Dendritic cell treated with granulocyte-macrophage colony-stimulating factor and Interleukin-4, amounts not matched to agents 40 ng/mL and 50 ng/mL, for 4 days (primary cell): ENCODE results near the gene CACNA2D1.
A peak's percentile ranks its signal among the peaks of the same experiment; 100 is the strongest.

Experiments
- H3K27ac Mint-ChIP-seq: one replicate; pipeline ENCODE4 v1.8.0; 2022; ENCODE audit warnings: mild to moderate bottlenecking, mixed read lengths
- H3K27me3 Mint-ChIP-seq: one replicate; pipeline ENCODE4 v1.8.0; 2022; ENCODE audit warnings: mild to moderate bottlenecking, mixed read lengths
- H3K36me3 Mint-ChIP-seq: one replicate; pipeline ENCODE4 v1.8.0; 2022; ENCODE audit warnings: low read depth, mixed read lengths
- H3K4me1 Mint-ChIP-seq: one replicate; pipeline ENCODE4 v1.8.0; 2022; ENCODE audit warnings: low read depth, mixed read lengths
- H3K4me3 Mint-ChIP-seq: one replicate; pipeline ENCODE4 v1.8.0; 2022; ENCODE audit warnings: mild to moderate bottlenecking, moderate library complexity, mixed read lengths
- H3K9me3 Mint-ChIP-seq: one replicate; pipeline ENCODE4 v1.8.0; 2022; ENCODE audit warnings: mixed read lengths
- intact Hi-C: fragments of 100-400 bp; cut with micrococcal nuclease; formaldehyde crosslinking; loops from one replicate; pipeline ENCODE4 v1.15.0; 2022

Gene CACNA2D1

DNA sequence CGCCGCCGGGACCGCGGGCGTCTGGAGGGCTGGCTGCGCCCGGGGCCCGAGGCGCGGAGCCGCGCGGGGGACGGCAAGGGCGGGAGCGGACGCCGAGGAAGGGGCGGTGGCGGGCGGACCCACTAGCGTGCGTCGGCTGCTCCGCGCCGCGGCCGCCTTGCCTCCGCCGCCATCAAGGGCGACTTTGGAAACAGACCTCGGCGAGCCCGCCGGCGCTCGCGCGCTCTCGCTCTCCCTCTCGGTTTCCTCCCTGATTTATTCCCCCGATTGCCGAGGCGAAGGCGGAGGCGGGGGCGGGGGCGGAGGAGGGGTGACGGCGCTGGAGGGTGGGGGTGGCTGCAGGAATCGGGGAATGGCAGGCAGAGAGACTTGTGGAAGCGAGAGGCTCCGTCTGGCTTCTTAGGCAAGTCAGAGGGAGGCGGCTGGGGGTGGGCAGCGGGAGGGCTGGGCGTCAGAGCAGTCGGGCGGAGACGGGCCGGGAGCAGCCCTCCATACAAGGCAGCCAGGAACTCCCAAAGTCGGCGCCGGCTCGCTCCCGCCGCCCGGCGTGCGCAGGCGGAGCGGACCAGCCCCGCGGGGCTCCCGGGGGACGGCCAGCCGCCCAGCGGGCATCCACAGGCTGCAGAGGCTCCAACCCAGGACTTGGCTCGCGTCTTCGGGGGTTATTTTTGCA, at the start of gene CACNA2D1:
TSS of gene CACNA2D1 (minus strand) at position 231 of the 673 bp plus-strand sequence.
- Mint-ChIP-seq H3K9me3 (no peaks in the 10 kb centered on the region), H3K4me1 (no peaks in the 10 kb centered on the region), H3K36me3 (no peaks in the 10 kb centered on the region)

DNA sequence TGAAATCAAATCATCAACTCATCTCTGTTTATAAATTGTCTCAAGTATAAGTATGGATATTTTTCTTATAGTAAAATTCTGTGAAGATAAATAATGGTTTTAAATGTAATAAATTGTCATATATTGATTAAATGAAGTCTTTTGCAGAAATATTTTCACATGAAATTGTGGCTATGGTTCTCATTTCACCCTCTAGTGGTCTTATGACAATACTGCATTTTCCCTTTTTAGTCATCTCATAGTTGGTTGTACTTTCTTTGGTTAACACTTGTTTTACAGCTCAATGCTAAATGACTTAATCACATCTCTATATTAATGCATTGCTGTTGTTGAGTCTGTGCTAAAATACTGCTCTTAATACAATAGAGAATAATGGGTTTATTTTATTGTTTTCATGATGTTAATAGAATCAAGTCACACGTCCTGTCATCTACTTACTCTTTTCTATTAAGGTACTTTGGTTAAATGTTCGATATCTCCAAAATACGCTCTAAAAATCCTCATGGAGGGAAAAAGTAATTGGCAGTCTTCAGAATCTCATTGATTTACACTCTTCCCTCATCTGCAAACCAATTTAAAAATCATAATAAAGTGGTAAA, 38.0 kb upstream of the CACNA2D1 start:
- H3K9me3 Mint-ChIP-seq, result no peaks in the 10 kb centered on the region
- H3K27ac Mint-ChIP-seq, result no peak overlapping the region
- no peaks in the 10 kb centered on the region for H3K4me1 Mint-ChIP-seq
- H3K36me3 Mint-ChIP-seq, result no peaks in the 10 kb centered on the region
- intact Hi-C loops, result loop anchor here (10.0 kb wide), 1 partner anchor 997 kb away; no protein-coding TSS in a partner anchor
- no peak overlapping the region for H3K4me3 Mint-ChIP-seq
- no peaks in the 10 kb centered on the region for H3K27me3 Mint-ChIP-seq

More for the DNA sequence above, at the start of gene CACNA2D1:
- intact Hi-C loops, result no loop called here
- peaks cover 45% of the 10 kb centered on the region for H3K27me3 Mint-ChIP-seq
- H3K4me3 Mint-ChIP-seq, result peak within 1 kb of the TSS; percentile 72
- no peak within 1 kb of the TSS for H3K27ac Mint-ChIP-seq

DNA sequence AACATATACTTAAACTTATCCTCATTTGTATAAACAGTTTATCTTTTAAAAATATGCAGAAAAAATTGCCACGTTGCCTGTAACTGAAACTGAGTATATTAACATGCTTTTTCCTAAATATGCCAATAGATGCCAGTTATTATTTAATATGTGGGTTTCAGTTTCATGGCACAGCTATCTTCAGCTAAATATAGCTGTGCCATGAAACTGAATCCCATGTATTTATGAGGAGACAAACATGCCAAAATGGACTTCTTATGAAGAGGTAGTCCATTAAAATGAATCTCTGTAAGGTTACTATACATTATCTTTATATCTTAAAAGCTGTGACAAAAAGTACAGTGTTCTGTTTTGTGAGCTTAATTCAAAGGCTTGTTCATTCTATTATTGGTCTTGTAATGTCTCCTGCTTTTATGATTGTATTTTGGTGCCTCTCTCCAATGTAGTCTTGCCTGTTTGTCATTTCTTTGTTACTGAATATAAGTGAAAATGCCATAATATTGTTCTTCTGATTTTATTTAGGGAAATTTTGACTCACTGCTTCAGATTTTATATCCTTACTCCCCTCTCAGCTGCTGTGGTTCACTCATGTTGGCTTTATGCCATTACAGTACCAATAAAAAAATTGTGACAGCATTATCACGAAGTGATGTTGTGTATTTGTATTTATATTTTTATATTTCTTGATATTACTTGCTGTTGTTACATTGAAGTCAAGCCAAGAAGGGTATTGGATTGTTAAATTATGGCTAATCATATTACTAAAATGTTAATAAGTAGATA, 34.3 kb upstream of the CACNA2D1 start:
- Mint-ChIP-seq H3K36me3 (no peaks in the 10 kb centered on the region), H3K9me3 (no peaks in the 10 kb centered on the region), H3K27me3 (no peaks in the 10 kb centered on the region), H3K27ac (no peak overlapping the region), H3K4me3 (no peak overlapping the region), H3K4me1 (no peaks in the 10 kb centered on the region)
- intact Hi-C loops, result no loop called here

DNA sequence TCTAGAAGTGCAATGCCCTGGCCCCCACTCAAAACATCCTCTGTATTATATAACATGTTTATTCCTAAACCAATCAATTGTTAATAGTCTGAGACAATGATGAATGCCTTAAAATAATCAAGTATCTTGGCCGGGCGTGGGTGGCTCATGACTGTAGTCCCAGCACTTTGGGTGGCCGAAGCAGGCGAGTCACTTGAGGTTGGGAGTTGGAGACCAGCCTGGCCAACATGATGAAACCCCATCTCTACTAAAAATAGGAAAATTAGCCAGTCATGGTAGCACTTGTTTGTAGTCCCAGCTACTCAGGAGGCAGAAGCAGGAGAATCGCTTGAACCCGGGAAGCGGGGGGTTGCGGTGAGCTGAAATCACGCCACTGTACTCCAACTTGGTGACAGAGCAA, 29.4 kb upstream of the CACNA2D1 start:
- no peaks in the 10 kb centered on the region for H3K27me3 Mint-ChIP-seq
- intact Hi-C loops, result no loop called here
- no peak overlapping the region for H3K27ac Mint-ChIP-seq

DNA sequence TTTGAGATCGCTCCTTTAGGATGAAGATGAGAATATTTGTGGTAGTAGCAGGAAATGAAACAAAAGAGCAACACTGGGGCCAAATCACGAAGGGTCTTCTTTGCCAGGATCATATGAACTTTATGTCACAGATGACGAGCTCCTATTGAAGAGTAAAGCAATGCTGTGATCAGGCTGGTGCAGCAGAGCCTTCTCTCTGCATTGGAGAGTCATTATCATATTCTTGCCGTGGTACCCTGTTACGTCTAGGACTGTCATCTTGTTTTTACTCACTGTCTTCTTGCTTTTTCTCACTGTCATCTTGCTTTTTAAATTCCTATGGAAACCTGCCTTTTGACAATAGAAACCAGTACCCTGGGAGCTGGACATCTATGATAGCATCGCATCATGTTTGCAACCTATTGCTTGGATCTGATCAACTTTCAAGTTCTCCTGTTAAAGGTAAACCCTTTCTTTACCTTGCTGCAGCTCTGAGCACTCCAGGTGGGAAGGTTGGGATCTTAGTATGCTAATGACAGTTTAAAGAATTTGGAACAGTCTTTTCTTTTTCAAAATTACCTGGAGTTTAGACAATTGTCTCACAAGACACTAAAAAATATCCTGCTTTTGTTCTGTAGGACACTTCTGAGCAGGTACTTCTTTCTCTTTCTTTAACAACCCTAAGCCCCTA, 27.9 kb upstream of the CACNA2D1 start:
- no peaks in the 10 kb centered on the region for H3K4me1 Mint-ChIP-seq
- no peaks in the 10 kb centered on the region for H3K9me3 Mint-ChIP-seq
- intact Hi-C loops, result no loop called here
- no peak overlapping the region for H3K4me3 Mint-ChIP-seq
- no peak overlapping the region for H3K27ac Mint-ChIP-seq
- no peaks in the 10 kb centered on the region for H3K27me3 Mint-ChIP-seq
- no peaks in the 10 kb centered on the region for H3K36me3 Mint-ChIP-seq

More for the DNA sequence above, 29.4 kb upstream of the CACNA2D1 start:
- no peaks in the 10 kb centered on the region for H3K36me3 Mint-ChIP-seq
- no peaks in the 10 kb centered on the region for H3K4me1 Mint-ChIP-seq
- no peak overlapping the region for H3K4me3 Mint-ChIP-seq
- no peaks in the 10 kb centered on the region for H3K9me3 Mint-ChIP-seq

DNA sequence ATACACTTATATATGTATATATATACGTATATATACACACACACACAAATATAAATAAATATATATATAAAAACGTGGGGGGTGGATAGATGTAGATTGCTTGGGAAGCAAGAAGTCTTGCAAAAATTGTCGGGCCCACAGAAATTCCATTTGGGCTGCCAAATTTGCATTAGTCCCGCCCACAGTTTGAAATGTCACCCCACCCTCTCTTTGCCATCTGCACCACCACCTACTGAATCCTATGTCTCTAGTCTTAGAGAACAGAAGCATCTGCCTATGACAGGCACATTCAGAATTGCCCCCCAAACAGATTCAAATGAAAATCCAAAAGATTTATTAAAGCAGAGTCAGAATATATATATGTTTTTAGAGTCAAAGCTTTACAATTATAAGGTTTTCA, 25.6 kb upstream of the CACNA2D1 start:
- Mint-ChIP-seq H3K4me1 (no peaks in the 10 kb centered on the region), H3K4me3 (no peak overlapping the region), H3K27me3 (no peaks in the 10 kb centered on the region), H3K36me3 (no peaks in the 10 kb centered on the region), H3K27ac (no peak overlapping the region), H3K9me3 (no peaks in the 10 kb centered on the region)
- intact Hi-C loops, result no loop called here

DNA sequence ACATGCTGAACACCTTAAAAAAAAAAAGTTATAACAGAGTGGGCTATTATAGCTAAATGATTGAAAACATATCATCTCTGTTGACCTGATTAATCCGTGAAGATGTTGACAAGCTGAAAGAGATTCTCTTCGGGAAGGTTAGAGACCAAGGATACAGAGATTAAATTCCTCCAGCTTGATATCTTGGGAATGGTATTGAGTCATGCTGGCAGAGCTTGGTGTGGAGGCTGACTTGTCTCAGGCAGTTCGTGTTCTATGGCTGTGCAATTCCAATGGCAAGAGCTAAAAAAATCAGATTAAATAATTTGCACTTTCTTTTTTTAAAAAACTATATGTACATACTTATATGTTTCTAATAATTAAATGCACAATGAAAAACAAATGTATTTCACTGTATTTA, 24.9 kb upstream of the CACNA2D1 start:
- Mint-ChIP-seq H3K27me3 (no peaks in the 10 kb centered on the region), H3K27ac (no peak overlapping the region), H3K4me1 (no peaks in the 10 kb centered on the region), H3K9me3 (no peaks in the 10 kb centered on the region), H3K36me3 (no peaks in the 10 kb centered on the region), H3K4me3 (no peak overlapping the region)
- intact Hi-C loops, result no loop called here

DNA sequence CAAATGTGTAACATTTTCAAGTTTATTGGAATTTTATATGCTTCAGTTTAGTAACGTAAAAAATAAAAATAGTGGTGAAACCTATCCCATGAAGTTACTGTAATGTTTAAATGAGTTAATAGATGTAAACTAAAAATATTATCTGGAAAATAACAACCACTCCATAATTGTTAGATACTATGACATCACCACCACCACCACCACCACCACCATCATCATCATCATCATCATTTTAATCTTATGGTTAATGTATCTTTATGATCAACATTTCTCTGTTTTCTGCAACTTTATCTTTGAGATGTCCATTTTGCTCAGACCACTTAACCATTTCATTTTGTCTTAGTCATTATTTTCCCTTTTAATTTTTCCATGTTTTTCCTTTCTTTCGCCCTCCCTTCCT, 23.4 kb upstream of the CACNA2D1 start:
- no peaks in the 10 kb centered on the region for H3K36me3 Mint-ChIP-seq
- intact Hi-C loops, result no loop called here
- peaks cover 4% of the 10 kb centered on the region for H3K9me3 Mint-ChIP-seq
- no peak overlapping the region for H3K4me3 Mint-ChIP-seq
- H3K27me3 Mint-ChIP-seq, result no peaks in the 10 kb centered on the region
- no peaks in the 10 kb centered on the region for H3K4me1 Mint-ChIP-seq
- no peak overlapping the region for H3K27ac Mint-ChIP-seq

DNA sequence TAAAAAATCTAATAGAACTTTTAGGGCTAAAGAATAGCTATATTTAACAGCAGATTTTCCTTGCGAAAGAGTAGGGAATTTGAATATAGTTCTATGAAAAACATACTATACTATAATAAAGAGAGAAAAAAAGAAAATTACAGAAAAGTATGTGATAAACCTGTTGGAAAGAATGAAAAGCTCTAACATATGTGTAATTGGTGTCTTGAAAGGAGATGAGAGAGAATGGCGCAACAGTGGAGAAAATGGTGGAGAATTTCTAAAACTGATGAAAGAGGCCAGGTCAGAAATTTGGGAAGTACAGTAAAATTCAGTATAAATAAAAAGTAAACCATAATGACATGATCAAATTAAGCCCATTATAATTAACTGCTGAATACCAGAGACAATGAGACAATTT, 20.8 kb upstream of the CACNA2D1 start:
- H3K4me3 Mint-ChIP-seq, result no peak overlapping the region
- H3K36me3 Mint-ChIP-seq, result no peaks in the 10 kb centered on the region
- no peaks in the 10 kb centered on the region for H3K4me1 Mint-ChIP-seq
- intact Hi-C loops, result no loop called here
- H3K9me3 Mint-ChIP-seq, result peaks cover 7% of the 10 kb centered on the region
- no peak overlapping the region for H3K27ac Mint-ChIP-seq
- H3K27me3 Mint-ChIP-seq, result no peaks in the 10 kb centered on the region

DNA sequence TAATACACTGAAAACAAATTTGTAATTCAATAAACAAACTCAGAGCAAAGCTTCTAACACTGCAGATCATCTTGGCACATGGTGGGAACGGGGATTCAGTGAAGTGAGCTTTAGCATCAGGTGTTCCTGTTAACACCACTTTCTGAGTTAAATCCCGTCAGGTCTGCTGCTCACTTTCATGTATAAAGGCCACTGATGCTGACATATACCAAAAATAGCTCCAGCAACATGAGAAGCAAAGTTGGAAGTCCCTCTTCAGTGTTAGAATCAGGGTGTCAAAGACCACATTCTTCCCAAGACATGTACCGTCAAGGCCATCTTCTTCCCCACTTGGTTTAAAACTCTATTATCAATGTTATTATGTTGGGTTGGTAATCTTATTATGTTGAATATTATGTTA, 11.7 kb upstream of the CACNA2D1 start:
- no peaks in the 10 kb centered on the region for H3K9me3 Mint-ChIP-seq
- no peaks in the 10 kb centered on the region for H3K4me1 Mint-ChIP-seq
- H3K4me3 Mint-ChIP-seq, result no peak overlapping the region
- H3K36me3 Mint-ChIP-seq, result no peaks in the 10 kb centered on the region
- H3K27ac Mint-ChIP-seq, result no peak overlapping the region
- intact Hi-C loops, result no loop called here
- peaks cover 2% of the 10 kb centered on the region for H3K27me3 Mint-ChIP-seq

DNA sequence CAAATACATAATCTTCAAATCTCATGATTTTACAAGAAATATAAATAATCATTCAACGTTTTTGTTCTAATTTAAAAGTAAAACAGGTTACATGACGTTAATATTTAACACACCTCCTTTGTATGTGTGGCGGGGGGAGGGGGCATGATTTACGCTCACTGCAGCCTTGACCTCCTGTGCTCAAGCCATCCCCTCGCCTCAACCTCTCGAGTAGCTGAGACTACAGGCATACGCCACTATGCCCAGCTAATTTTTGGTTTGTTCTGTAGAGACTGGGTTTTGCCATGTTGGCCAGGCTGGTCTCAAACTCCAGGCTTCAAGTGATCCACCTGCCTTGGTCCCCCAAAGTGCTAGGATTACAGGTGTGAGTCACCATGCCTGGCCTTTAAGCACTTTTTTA, 7.2 kb upstream of the CACNA2D1 start:
- H3K27ac Mint-ChIP-seq, result no peak overlapping the region
- H3K27me3 Mint-ChIP-seq, result peaks cover 6% of the 10 kb centered on the region
- H3K36me3 Mint-ChIP-seq, result no peaks in the 10 kb centered on the region
- H3K9me3 Mint-ChIP-seq, result no peaks in the 10 kb centered on the region
- no peaks in the 10 kb centered on the region for H3K4me1 Mint-ChIP-seq
- no peak overlapping the region for H3K4me3 Mint-ChIP-seq
- intact Hi-C loops, result no loop called here

DNA sequence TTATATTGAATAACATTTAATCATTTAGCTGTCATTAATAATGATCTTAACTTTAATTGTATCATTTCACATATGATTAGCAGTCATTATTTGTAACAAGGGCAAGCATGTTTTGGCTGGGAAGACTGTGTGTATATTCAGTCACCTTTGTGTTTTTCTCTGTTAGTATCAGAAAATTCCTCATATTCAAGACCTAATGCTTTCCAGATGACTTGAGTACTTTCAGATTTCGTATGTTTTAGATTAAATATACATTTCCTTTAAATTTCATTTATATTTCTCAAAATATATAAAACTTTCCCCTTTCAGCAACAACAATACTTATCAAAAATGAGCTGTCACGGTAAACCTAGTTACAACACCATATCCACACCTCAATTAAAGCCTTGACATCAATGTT, 6.3 kb upstream of the CACNA2D1 start:
- Mint-ChIP-seq H3K4me3 (no peak overlapping the region), H3K27ac (no peak overlapping the region), H3K9me3 (no peaks in the 10 kb centered on the region), H3K4me1 (no peaks in the 10 kb centered on the region), H3K36me3 (no peaks in the 10 kb centered on the region), H3K27me3 (peaks cover 14% of the 10 kb centered on the region)
- intact Hi-C loops, result no loop called here

DNA sequence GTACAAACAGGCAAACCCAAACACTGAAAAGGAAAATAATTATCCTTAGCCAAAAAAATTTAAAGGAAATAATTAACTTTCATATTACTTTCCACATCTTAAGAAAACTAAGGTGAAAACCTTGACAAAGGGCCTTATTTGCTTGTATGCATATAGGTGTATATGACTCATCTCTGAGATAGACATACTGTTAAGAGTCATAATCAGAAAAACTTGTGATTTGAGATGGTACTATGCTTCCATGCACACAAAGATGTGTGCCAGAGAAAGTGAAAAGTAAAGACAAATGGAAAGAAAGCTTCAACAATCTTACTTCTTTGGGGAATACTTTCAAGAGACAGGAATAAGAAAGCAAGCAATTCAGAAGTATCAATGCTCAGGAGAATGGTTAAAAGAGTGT, 3.3 kb upstream of the CACNA2D1 start:
- no peaks in the 10 kb centered on the region for H3K4me1 Mint-ChIP-seq
- peaks cover 38% of the 10 kb centered on the region for H3K27me3 Mint-ChIP-seq
- H3K27ac Mint-ChIP-seq, result no peak overlapping the region
- H3K36me3 Mint-ChIP-seq, result no peaks in the 10 kb centered on the region
- intact Hi-C loops, result no loop called here
- no peak overlapping the region for H3K4me3 Mint-ChIP-seq
- H3K9me3 Mint-ChIP-seq, result no peaks in the 10 kb centered on the region

DNA sequence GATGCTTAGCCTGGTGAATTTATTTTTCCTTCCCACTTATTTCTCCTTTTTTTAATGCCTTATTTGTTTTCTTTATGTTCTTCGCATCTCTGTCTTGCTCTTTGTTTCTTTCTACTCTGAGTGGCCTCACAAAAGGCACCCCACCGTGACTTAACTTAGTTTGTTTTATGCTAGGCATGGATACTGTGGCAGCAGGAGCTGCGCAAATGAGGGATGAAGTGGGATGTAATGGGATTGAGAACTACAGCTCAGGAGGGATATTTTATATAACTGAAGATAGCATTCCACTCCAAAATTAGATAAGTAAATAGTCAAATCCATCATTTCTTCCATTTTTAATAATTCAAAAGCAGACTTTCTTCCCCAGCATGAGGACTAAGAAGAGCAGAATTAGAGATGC, 1.7 kb upstream of the CACNA2D1 start:
- no peak overlapping the region for H3K27ac Mint-ChIP-seq
- no peaks in the 10 kb centered on the region for H3K9me3 Mint-ChIP-seq
- H3K36me3 Mint-ChIP-seq, result no peaks in the 10 kb centered on the region
- intact Hi-C loops, result no loop called here
- H3K4me1 Mint-ChIP-seq, result no peaks in the 10 kb centered on the region
- H3K27me3 Mint-ChIP-seq, result peaks cover 45% of the 10 kb centered on the region
- no peak overlapping the region for H3K4me3 Mint-ChIP-seq
